Central memory CD4-positive, alpha-beta T cell (primary cell): Measurements from ENCODE around the gene KCNC1.

Source experiments
- DNase-seq: peaks from one replicate; pipeline ENCODE4 v3.0.0; 2022

KCNC1 gene

DNA sequence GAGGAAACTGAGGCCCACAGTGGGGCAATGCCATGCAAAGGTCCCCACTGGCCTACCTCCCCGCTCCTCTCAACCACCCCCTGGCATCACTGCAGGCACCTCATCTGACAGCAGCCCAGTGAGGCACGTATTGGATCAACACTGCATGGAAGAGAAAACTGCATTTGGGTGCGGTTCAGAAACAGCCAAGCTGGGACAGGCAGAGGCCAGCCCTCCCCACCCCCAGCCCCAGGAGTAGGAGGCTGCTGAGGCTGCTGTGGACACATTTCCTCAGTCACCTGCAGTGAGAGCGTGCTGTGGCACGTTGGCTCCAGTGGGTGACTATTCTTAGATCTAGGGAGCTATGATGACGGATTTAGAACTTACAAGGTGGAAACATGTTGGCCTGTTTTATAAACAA lies 63.7 kb downstream of the KCNC1 start:
- no peak for DNase-seq

DNA sequence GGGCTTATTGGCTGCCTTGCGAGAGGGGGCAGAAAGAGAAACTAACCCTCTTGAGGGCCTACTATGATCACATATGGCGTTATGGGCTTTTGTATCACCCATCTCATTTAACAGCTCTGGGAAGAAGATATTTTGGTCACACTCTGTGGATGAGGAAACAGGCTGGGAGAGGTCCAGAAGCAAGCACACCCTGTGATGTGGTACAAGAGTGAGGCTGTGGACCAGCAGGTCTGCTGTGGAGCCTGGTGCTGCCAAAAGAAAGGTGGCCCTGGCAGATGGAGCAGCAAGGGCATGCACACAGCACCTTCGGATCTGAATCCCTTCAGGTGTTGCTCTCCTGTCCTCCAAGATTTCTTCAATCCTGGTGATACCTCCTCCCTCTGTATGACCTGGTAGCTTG lies 64.1 kb downstream of the KCNC1 start:
- no peak for DNase-seq

GRCh38 chr11:17799147-17799546 lies 64.6 kb downstream of the KCNC1 start:
- DNase-seq: no peak

DNA sequence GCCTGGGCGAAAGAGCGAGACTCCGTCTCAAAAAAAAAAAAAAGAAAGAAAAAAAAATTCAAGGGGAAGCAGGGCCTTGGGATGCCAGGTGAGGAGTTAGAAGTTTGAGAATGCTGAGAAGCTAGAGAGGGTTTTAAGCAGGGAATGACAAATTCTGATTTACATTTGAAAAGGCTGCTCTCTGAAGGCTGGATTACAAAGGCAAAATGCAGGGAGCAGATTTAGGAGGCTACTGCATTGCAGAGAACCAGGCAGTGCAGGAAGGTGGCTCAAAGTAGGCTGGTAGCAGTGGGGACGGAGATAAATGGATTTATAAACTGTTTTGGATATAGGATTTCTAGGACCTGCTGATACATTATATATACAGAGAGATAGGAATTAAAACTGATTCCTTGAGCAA lies 66.6 kb downstream of the KCNC1 start:
- no peak for DNase-seq

- DNase-seq: no peak
These were observed 67.9 kb downstream of the KCNC1 start for GRCh38 chr11:17802491-17802890.

GRCh38 chr11:17803754-17804334 lies 69.3 kb downstream of the KCNC1 start:
- DNase-seq: no peak

GRCh38 chr11:17805043-17805442 lies 70.5 kb downstream of the KCNC1 start:
- no peak for DNase-seq

GRCh38 chr11:17805873-17806272 lies 71.3 kb downstream of the KCNC1 start:
- no peak for DNase-seq

GRCh38 chr11:17807034-17807433 lies 72.5 kb downstream of the KCNC1 start:
- DNase-seq: no peak

GRCh38 chr11:17810041-17810440 lies 75.5 kb downstream of the KCNC1 start:
- no peak for DNase-seq

DNA sequence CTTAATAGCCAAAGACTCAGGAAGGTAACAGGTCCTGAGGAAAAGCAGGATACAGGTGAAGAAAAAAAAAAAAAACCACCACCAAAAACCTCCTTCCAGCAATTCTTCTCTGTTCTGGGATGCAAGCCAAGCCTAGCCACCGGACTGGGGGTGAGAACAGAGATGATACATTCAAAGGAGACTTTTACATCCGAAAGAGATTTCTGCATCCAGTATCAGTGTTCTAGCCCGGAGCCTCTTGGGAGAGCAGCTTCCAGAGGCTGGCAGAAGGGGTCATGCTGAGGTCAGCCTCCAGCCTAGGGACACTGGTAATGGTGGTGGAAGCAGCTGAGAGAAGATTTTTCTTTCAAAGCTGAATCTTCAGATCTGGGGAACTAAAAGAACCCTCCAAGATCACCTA lies 76.2 kb downstream of the KCNC1 start:
- DNase-seq: no peak

GRCh38 chr11:17811352-17811751 lies 76.8 kb downstream of the KCNC1 start:
- DNase-seq: no peak

GRCh38 chr11:17812091-17812864 lies 77.7 kb downstream of the KCNC1 start:
- DNase-seq: no peak

DNA sequence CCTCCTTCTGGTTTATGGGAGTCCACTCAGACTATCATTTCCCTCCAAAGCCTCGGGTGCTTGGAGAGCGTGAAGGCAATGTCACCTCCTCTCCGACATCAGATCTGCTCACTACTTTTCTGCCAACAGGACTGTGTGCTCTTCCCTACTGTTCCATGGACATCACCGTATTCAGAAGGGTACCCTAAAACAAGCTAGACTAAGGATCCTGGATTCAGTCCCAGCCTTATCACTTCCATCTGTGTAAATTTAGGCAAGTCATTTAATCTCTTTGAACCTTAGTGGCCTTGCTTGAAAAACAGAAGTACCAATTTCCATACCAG lies 78.2 kb downstream of the KCNC1 start:
- no peak for DNase-seq

GRCh38 chr11:17813391-17814059 lies 78.9 kb downstream of the KCNC1 start:
- no peak for DNase-seq

GRCh38 chr11:17814546-17814945 lies 80.0 kb downstream of the KCNC1 start:
- DNase-seq: no peak

DNA sequence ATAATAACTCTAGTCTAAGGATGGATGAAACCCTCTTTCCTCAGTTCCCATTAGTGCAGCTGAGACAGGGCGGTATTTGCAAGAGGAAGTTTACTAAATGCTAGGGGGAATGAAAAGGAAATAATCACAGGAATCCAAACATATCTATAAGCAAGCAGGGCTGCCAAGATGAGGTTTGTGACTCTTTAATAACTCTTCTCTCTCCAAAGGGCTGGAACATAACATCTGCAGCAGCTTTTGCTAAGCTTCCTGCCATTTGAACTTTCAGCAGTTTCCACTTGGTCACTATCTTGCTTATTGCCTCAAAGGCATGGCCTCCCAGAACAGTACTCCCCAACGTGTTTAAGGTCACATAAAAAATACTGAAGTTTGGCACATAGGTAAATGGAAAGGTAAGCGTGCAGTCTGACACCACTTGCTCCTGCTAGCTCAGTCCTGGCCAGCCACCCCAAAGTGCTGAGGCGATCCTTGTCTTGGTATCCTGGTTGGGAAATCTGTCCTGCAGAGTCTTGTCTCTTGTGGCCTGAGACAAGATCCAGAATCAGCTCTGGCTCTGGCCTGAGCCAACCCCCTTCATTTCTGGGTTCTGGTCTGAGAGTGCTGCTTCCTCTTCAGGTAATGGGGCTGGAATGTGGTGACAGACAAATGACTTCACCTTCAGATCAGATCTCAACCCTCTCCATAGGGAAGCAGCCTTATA lies 81.8 kb downstream of the KCNC1 start:
- no peak for DNase-seq

DNA sequence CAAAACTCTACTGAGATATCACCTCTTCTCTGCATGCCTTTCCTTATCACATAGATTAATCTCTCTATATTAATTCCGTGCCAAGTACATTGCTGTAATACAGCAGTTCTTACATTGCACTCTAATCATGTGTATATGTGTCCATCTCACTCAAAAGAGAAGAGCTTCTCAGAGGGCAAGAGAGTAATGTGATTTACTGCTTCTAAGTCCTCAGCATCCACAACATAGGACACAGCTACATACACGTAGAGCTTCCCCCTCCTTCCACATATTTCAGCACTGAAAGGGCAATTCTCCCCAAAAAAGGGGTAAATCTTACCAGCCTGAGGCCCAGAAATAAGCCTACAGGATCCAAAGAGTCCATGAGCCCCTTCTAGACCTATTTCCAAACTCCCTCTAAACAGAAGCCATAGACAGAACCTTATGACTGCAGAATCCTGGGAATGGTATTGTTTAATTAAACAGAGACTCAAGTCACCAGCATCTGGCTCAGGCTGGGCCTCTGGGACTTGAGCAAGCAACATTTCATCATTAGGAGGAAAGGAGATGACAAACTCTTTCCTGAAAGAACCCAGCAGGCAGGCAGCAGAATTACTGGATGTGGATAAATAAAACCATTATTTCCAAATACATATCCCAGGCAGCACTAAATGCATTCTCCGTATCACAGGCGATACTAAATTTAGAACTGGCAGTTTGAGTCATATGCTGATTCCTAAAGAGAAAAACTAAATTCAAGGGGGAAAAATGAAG lies 87.2 kb downstream of the KCNC1 start:
- no peak for DNase-seq

GRCh38 chr11:17822401-17822781 lies 87.8 kb downstream of the KCNC1 start:
- no peak for DNase-seq

DNA sequence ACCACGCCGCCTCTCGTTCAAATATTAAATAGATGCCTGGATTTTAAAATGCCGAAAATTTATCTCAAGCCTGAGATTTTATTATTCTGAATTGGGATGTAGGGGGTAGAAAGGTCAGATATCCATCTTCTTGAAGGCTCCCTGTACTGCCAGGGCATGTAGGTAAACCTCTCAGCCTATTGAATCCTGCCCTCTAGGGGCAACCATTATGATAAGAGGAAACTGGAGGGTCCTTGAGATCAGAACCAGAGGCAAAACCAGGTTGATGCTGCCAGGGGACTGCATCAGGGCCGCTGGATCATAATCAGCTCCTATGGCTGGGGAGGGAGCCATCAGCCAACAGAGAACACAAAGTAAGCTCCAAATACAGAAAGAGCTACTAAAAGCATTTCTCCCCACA lies 92.4 kb downstream of the KCNC1 start:
- DNase-seq: no peak

GRCh38 chr11:17828311-17828751 lies 93.8 kb downstream of the KCNC1 start:
- no peak for DNase-seq

DNA sequence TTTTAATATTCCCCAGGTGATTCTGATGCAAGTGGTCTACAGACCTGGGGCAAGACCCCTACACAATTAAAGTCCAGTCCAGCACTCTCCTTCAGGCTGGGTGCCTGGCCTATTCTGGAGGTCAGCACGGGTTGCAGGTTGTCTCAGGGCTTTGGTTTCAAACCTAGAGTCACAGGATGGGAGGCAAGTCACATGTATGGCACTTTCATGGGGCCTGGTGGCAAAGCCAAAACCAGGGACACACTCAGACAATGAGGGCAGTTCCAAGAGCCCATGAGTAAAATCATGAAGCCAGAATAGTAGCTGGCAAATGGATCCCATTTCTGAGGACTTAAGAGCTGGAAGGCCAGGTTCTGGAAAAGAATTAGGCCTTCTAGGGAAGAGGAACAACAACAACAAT lies 96.6 kb downstream of the KCNC1 start:
- DNase-seq: no peak

- no peak for DNase-seq
These were observed 97.3 kb downstream of the KCNC1 start for GRCh38 chr11:17831883-17832282.
